Endothelial cell (in vitro differentiated cells): ENCODE results near the gene NLRC5. TPM values are rescaled to one million over a fixed set of nuclear protein-coding genes. Genes with fewer than 3 reads are reported as not detected.

Experiments
- DNase-seq: peaks from one replicate; pipeline ENCODE4 v3.0.0; 2021; ENCODE audit warnings: low spot score
- H3K27ac Mint-ChIP-seq: one replicate; pipeline ENCODE4 v1.8.0; 2021; ENCODE audit warnings: mixed read lengths, inconsistent platforms; ENCODE audit not compliant: unreplicated experiment
- H3K27me3 Mint-ChIP-seq: one replicate; pipeline ENCODE4 v1.8.0; 2021; ENCODE audit warnings: mild to moderate bottlenecking, moderate library complexity, mixed read lengths, inconsistent platforms; ENCODE audit not compliant: unreplicated experiment
- H3K36me3 Mint-ChIP-seq: one replicate; pipeline ENCODE4 v1.8.0; 2021; ENCODE audit warnings: mild to moderate bottlenecking, low read depth, mixed read lengths, inconsistent platforms; ENCODE audit not compliant: unreplicated experiment
- H3K4me1 Mint-ChIP-seq: one replicate; pipeline ENCODE4 v1.8.0; 2021; ENCODE audit warnings: mild to moderate bottlenecking, mixed read lengths, inconsistent platforms; ENCODE audit not compliant: unreplicated experiment
- H3K4me3 Mint-ChIP-seq: one replicate; pipeline ENCODE4 v1.8.0; 2021; ENCODE audit warnings: mild to moderate bottlenecking, mixed read lengths, inconsistent platforms; ENCODE audit not compliant: unreplicated experiment
- H3K9me3 Mint-ChIP-seq: one replicate; pipeline ENCODE4 v1.8.0; 2021; ENCODE audit warnings: mixed read lengths, inconsistent platforms; ENCODE audit not compliant: unreplicated experiment
- total RNA-seq: library from RNA; stranded (reverse); fragmentation: NEBNext Ultra II Directional; extraction: Animal tissue kit (Norgen Biotek cat#: 25700); gene quantifications from one replicate; pipeline ENCODE4 v1.2.1, GENCODE V29; 2021; ENCODE audit not compliant: unreplicated experiment
- TF ChIP-seq, protein P1 (sequence below): fragments of 200-600 bp; sonication (generic); IDR thresholded peaks from one replicate; pipeline ENCODE4 v1.5.0; 2021; ENCODE audit warnings: antibody characterized with exemption; ENCODE audit not compliant: unreplicated experiment

NLRC5 gene
- total RNA-seq, 1 donor from 2014 or later: 2.4 TPM

GRCh38 chr16:57042157-57043111 is 53.1 kb downstream of the NLRC5 start:
- H3K4me3 Mint-ChIP-seq: no peak overlapping the region
- H3K27ac Mint-ChIP-seq: no peak overlapping the region
- H3K9me3 Mint-ChIP-seq: no peaks in the 10 kb centered on the region
- peaks cover 5% of the 10 kb centered on the region for H3K36me3 Mint-ChIP-seq
- no peak for DNase-seq
- peaks cover 32% of the 10 kb centered on the region for H3K4me1 Mint-ChIP-seq
- TF ChIP-seq, protein P1, sequence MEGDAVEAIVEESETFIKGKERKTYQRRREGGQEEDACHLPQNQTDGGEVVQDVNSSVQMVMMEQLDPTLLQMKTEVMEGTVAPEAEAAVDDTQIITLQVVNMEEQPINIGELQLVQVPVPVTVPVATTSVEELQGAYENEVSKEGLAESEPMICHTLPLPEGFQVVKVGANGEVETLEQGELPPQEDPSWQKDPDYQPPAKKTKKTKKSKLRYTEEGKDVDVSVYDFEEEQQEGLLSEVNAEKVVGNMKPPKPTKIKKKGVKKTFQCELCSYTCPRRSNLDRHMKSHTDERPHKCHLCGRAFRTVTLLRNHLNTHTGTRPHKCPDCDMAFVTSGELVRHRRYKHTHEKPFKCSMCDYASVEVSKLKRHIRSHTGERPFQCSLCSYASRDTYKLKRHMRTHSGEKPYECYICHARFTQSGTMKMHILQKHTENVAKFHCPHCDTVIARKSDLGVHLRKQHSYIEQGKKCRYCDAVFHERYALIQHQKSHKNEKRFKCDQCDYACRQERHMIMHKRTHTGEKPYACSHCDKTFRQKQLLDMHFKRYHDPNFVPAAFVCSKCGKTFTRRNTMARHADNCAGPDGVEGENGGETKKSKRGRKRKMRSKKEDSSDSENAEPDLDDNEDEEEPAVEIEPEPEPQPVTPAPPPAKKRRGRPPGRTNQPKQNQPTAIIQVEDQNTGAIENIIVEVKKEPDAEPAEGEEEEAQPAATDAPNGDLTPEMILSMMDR: no peak
- peaks cover 8% of the 10 kb centered on the region for H3K27me3 Mint-ChIP-seq

- Mint-ChIP-seq H3K4me3 (no peak overlapping the region), H3K36me3 (peaks cover 5% of the 10 kb centered on the region), H3K27ac (no peak overlapping the region), H3K9me3 (no peaks in the 10 kb centered on the region), H3K4me1 (peaks cover 32% of the 10 kb centered on the region), H3K27me3 (peaks cover 9% of the 10 kb centered on the region)
- no peak for DNase-seq
- TF ChIP-seq, protein P1: no peak
Observed at GRCh38 chr16:57043248-57043647, 53.9 kb downstream of the NLRC5 start.

- Mint-ChIP-seq H3K27me3 (peaks cover 7% of the 10 kb centered on the region), H3K4me3 (no peak overlapping the region), H3K4me1 (peaks cover 21% of the 10 kb centered on the region), H3K9me3 (no peaks in the 10 kb centered on the region), H3K27ac (no peak overlapping the region), H3K36me3 (peaks cover 5% of the 10 kb centered on the region)
- no peak for DNase-seq
- TF ChIP-seq, protein P1: no peak
Observed at GRCh38 chr16:57044931-57045693, 55.8 kb downstream of the NLRC5 start.

GRCh38 chr16:57045694-57046381 is 56.5 kb downstream of the NLRC5 start:
- Mint-ChIP-seq H3K4me3 (no peak overlapping the region), H3K27ac (no peak overlapping the region)

More at GRCh38 chr16:57045694-57046381, 56.5 kb downstream of the NLRC5 start:
- TF ChIP-seq, protein P1: no peak
- Mint-ChIP-seq H3K27me3 (peaks cover 7% of the 10 kb centered on the region), H3K9me3 (no peaks in the 10 kb centered on the region), H3K36me3 (peaks cover 4% of the 10 kb centered on the region), H3K4me1 (peaks cover 18% of the 10 kb centered on the region)
- DNase-seq: peak; percentile 68
